Endothelial cell of umbilical vein (primary cell): Measurements from ENCODE around the gene FXYD3. TPM values are rescaled to one million over a fixed set of nuclear protein-coding genes. Genes with fewer than 3 reads are reported as not detected.

ENCODE experiments used
- BruUV-seq: library from RNA; stranded (reverse); fragments of 400-500 nt; replicated peaks from 2 replicates; lab custom pipeline; 2021; lab: Mats Ljungman, UMichigan
- CTCF ChIA-PET: fragments of 300-600, 350-600 bp; sonication (Branson Sonifier 250); formaldehyde crosslinking; loops from one replicate; lab custom pipeline; 2021; ENCODE audit warnings: antibody characterized with exemption, inconsistent platforms; lab: Charles Lee
- POLR2A ChIA-PET: fragments of 300-600, 350-600 bp; sonication (Branson Sonifier 250); formaldehyde crosslinking; loops from one replicate; lab custom pipeline; 2021; ENCODE audit warnings: antibody characterized with exemption, inconsistent platforms; lab: Charles Lee
- DNase-seq: peaks from one replicate; pipeline ENCODE4 v3.0.0-alpha.2; 2011; ENCODE audit warnings: low read depth, low spot score
- FAIRE-seq: peaks from 2 replicates; lab custom pipeline; 2011; peaks lifted over from hg19 to GRCh38; lab: Jason Lieb, UNC
- H2AFZ ChIP-seq: 2 replicates; pipeline ENCODE4 v1.6.0; 2012; ENCODE audit warnings: low read depth, low read length, control low read depth, inconsistent platforms
- H3K27ac ChIP-seq: 2 replicates; pipeline ENCODE4 v1.5.1; 2011; ENCODE audit warnings: low read depth, mild to moderate bottlenecking, control low read depth, low read length, moderate library complexity; ENCODE audit not compliant: insufficient read depth
- H3K27me3 ChIP-seq, 2 experiments: 2 replicates each; pipeline versions ENCODE4 v1.6.0 to v1.6.1; 2011; ENCODE audit warnings: low read length in 2 of 2, mixed read lengths in 1 of 2; ENCODE audit not compliant: control insufficient read depth in 2 of 2, insufficient read depth in 2 of 2
- H3K36me3 ChIP-seq, 2 experiments: 2 replicates in 1 of 2; 3 replicates in 1 of 2; pipeline ENCODE4 v1.5.1; 2011; ENCODE audit warnings: low read length in 2 of 2, mild to moderate bottlenecking in 1 of 2, moderate library complexity in 1 of 2; ENCODE audit not compliant: control insufficient read depth in 2 of 2, insufficient read depth in 2 of 2; ENCODE audit errors: extremely low read depth in 1 of 2
- H3K4me1 ChIP-seq: 3 replicates; pipeline ENCODE4 v1.5.1; 2011; ENCODE audit warnings: mild to moderate bottlenecking, low read length; ENCODE audit not compliant: control insufficient read depth, insufficient read depth; ENCODE audit errors: extremely low read depth
- H3K4me2 ChIP-seq: 2 replicates; pipeline ENCODE4 v1.6.1; 2011; ENCODE audit warnings: low read length, control low read depth, mixed read lengths; ENCODE audit not compliant: insufficient read depth
- H3K4me3 ChIP-seq, 3 experiments: fragments of 200-600 bp in 1 of 3; sonication (generic), shearing (Covaris generic) in 1 of 3; replicated peaks in 1 of 3; 2 replicates each; pipeline ENCODE4 v1.5.1; 2011 to 2016; ENCODE audit warnings: control low read depth in 3 of 3, low read length in 3 of 3, mild to moderate bottlenecking in 2 of 3, inconsistent platforms in 1 of 3, low read depth in 1 of 3, moderate library complexity in 1 of 3; ENCODE audit not compliant: insufficient read depth in 1 of 3
- H3K79me2 ChIP-seq: 2 replicates; pipeline ENCODE4 v1.6.0; 2012; ENCODE audit warnings: low read length, inconsistent platforms; ENCODE audit not compliant: control insufficient read depth, insufficient read depth
- H3K9ac ChIP-seq: replicated peaks from 2 replicates; pipeline ENCODE3; 2011; ENCODE audit warnings: low read length, control low read depth; ENCODE audit not compliant: insufficient read depth; ENCODE audit errors: extremely low read depth
- H3K9me1 ChIP-seq: replicated peaks from 3 replicates; pipeline ENCODE4 v1.6.0; 2011; ENCODE audit warnings: mild to moderate bottlenecking, low read length; ENCODE audit not compliant: control insufficient read depth, insufficient read depth; ENCODE audit errors: extremely low read depth
- H3K9me3 ChIP-seq: replicated peaks from 2 replicates; pipeline ENCODE4 v1.5.1; 2012; ENCODE audit warnings: low read length, inconsistent platforms; ENCODE audit not compliant: control insufficient read depth, insufficient read depth
- H4K20me1 ChIP-seq: replicated peaks from 2 replicates; pipeline ENCODE3; 2011; ENCODE audit warnings: mild to moderate bottlenecking, low read length; ENCODE audit not compliant: control insufficient read depth, insufficient read depth; ENCODE audit errors: extremely low read depth
- CTCF ChIP-seq, 2 donors: IDR thresholded peaks; 1 replicate in 1 of 2; 2 replicates in 1 of 2; pipeline ENCODE4 v1.5.1; 2011; ENCODE audit warnings: low read length in 2 of 2, mild to moderate bottlenecking in 2 of 2, moderate library complexity in 2 of 2, control low read depth in 1 of 2, inconsistent platforms in 1 of 2, low read depth in 1 of 2; ENCODE audit not compliant: insufficient read depth in 1 of 2; ENCODE audit errors: extremely low read depth in 1 of 2
- JUN ChIP-seq: IDR thresholded peaks from 2 replicates; pipeline ENCODE4 v1.6.1; 2011; ENCODE audit warnings: borderline replicate concordance, low read depth; ENCODE audit not compliant: insufficient read length, insufficient read depth
- MAX ChIP-seq: IDR thresholded peaks from 2 replicates; pipeline ENCODE4 v1.6.1; 2011; ENCODE audit not compliant: insufficient read depth, insufficient read length
- POLR2A ChIP-seq: IDR thresholded peaks from 2 replicates; pipeline ENCODE4 v1.6.1; 2012; ENCODE audit warnings: low read depth, mild to moderate bottlenecking, control low read depth, low read length
- POLR2AphosphoS5 ChIP-seq: IDR thresholded peaks from 2 replicates; pipeline ENCODE4 v1.6.1; 2012; ENCODE audit warnings: low read depth, mild to moderate bottlenecking, control low read depth, low read length, moderate library complexity; ENCODE audit not compliant: insufficient read depth
- dilution Hi-C: fragments of 300-500 bp; cut with MboI; formaldehyde crosslinking; loops from one replicate; pipeline ENCODE4 v1.15.0; 2019; ENCODE audit warnings: low sequenced_read_pairs; ENCODE audit not compliant: extremely low pct_ligation_motif_present
- intact Hi-C: fragments of 100-400 bp; cut with micrococcal nuclease; formaldehyde crosslinking; loops from one replicate; pipeline ENCODE4 v1.10.0; 2022
- polyA plus RNA-seq, 4 experiments: library from polyadenylated mRNA; depleted of rRNA in 3 of 4; stranded (reverse) in 3 of 4; unstranded in 1 of 4; fragments of >200 nt; gene quantifications; 2 replicates each; pipeline versions ENCODE4 v1.2.1 to v1.2.3, GENCODE V29; 2011 to 2012; ENCODE audit warnings: missing spikeins in 1 of 4
- total RNA-seq: library from RNA; stranded (reverse); gene quantifications from 2 replicates; pipeline ENCODE4 v1.2.3, GENCODE V29; 2021

The FXYD3 gene
- total and polyA plus RNA-seq, 2 donors (not counting 3 experiments of a cell fraction or from before 2014, with no cell fraction given), result not detected

- no peak overlapping the region for H2AFZ ChIP-seq
- intact Hi-C loops, result no loop called here
- CTCF ChIA-PET, result no interaction called here
Observed at GRCh38 chr19:35093941-35094647, 21.5 kb upstream of the FXYD3 start.

More at GRCh38 chr19:35093941-35094647, 21.5 kb upstream of the FXYD3 start:
- FAIRE-seq (no peak), DNase-seq (no peak)
- peaks cover 1 to 2% of the 10 kb centered on the region in 2 experiments for H3K27me3 ChIP-seq
- H4K20me1 ChIP-seq, result no peaks in the 10 kb centered on the region
- H3K9me1 ChIP-seq, result no peaks in the 10 kb centered on the region
- no peak overlapping the region for H3K4me3 ChIP-seq
- dilution Hi-C loops, result no loop called here
- H3K4me2 ChIP-seq, result no peak overlapping the region
- no peaks in the 10 kb centered on the region for H3K79me2 ChIP-seq
- TF ChIP-seq POLR2AphosphoS5 (no peak), POLR2A (no peak), JUN (no peak), CTCF (IDR thresholded peaks at IDR 0.05; ENCODE audit: extremely low read depth in 1 of 2, insufficient read depth in 1 of 2, low read depth in 1 of 2, low read length in 2 of 2) (no peak), MAX (no peak)
- H3K27ac ChIP-seq, result no peak overlapping the region
- POLR2A ChIA-PET, result no interaction called here
- no TSS peak for BruUV-seq
- H3K36me3 ChIP-seq, result no peaks in the 10 kb centered on the region
- no peaks in the 10 kb centered on the region for H3K4me1 ChIP-seq
- no peaks in the 10 kb centered on the region for H3K9me3 ChIP-seq
- no peak overlapping the region for H3K9ac ChIP-seq
